ENCODE measurements around the gene CERS4. TPM values are rescaled to one million over a fixed set of nuclear protein-coding genes. Genes with fewer than 3 reads are reported as not detected.
A peak's percentile ranks its signal among the peaks of the same experiment; 100 is the strongest.

CERS4 gene
- polyA plus RNA-seq, 1 donor from 2014 or later, result 59.3 TPM

- no peaks in the 10 kb centered on the region for H3K9me3 ChIP-seq (ENCODE audit: low read length)
- no peaks in the 10 kb centered on the region for H3K9me2 ChIP-seq (ENCODE audit: insufficient read depth, low read length)
- peak overlapping the region; percentile 84 for H3K9ac ChIP-seq (ENCODE audit: low read length)
- no peaks in the 10 kb centered on the region for H3K36me3 ChIP-seq (ENCODE audit: insufficient read depth, low read length)
- no peaks in the 10 kb centered on the region for H4K20me1 ChIP-seq (ENCODE audit: insufficient read depth)
- H3K79me2 ChIP-seq (replicated peaks; ENCODE audit: insufficient read depth, low read length), result peaks cover 17% of the 10 kb centered on the region
- H3K4me2 ChIP-seq (ENCODE audit: low read length), result peak overlapping the region; percentile 93
- peak overlapping the region; percentile 92 for H2AFZ ChIP-seq (ENCODE audit: low read depth, low read length)
- H3K27ac ChIP-seq (ENCODE audit: low read length), result peak overlapping the region; percentile 81
- H3F3A ChIP-seq (ENCODE audit: insufficient read depth, low read length, poor library complexity, severe bottlenecking), result no peaks in the 10 kb centered on the region
- TF ChIP-seq EP300 (conservative IDR thresholded peaks at IDR 0.05; ENCODE audit: poor library complexity, severe bottlenecking), result no peak
- no peaks in the 10 kb centered on the region for H3K27me3 ChIP-seq (ENCODE audit: insufficient read depth, low read depth, low read length)
- H3K4me3 ChIP-seq (ENCODE audit: low read length), result peak overlapping the region; percentile 83
Observed at GRCh38 chr19:8308891-8309291, 99.7 kb downstream of the CERS4 start.

- Histone ChIP-seq H3K9me3 (ENCODE audit: low read length) (no peaks in the 10 kb centered on the region), H4K20me1 (ENCODE audit: insufficient read depth) (no peaks in the 10 kb centered on the region), H3K4me2 (ENCODE audit: low read length) (no peak overlapping the region), H3K27me3 (ENCODE audit: insufficient read depth, low read depth, low read length) (no peaks in the 10 kb centered on the region), H3K9ac (ENCODE audit: low read length) (no peak overlapping the region), H2AFZ (ENCODE audit: low read depth, low read length) (no peak overlapping the region), H3K4me3 (ENCODE audit: low read length) (no peak overlapping the region), H3K27ac (ENCODE audit: low read length) (no peak overlapping the region), H3K9me2 (ENCODE audit: insufficient read depth, low read length) (no peaks in the 10 kb centered on the region), H3K79me2 (replicated peaks; ENCODE audit: insufficient read depth, low read length) (peaks cover 17% of the 10 kb centered on the region), H3F3A (ENCODE audit: insufficient read depth, low read length, poor library complexity, severe bottlenecking) (no peaks in the 10 kb centered on the region), H3K36me3 (ENCODE audit: insufficient read depth, low read length) (no peaks in the 10 kb centered on the region)
- TF ChIP-seq EP300 (conservative IDR thresholded peaks at IDR 0.05; ENCODE audit: poor library complexity, severe bottlenecking), result no peak
- no peak for TF ChIP-seq RAD21 (conservative IDR thresholded peaks at IDR 0.05)
- TF ChIP-seq CTCF (IDR thresholded peaks at IDR 0.05; ENCODE audit: poor library complexity, severe bottlenecking), result no peak
- TF ChIP-seq REST (IDR thresholded peaks at IDR 0.05; ENCODE audit: borderline replicate concordance), result no peak
- no peak for TF ChIP-seq MXI1 (conservative IDR thresholded peaks at IDR 0.05; ENCODE audit: poor library complexity, severe bottlenecking)
- no peak for TF ChIP-seq POLR2AphosphoS5 (IDR thresholded peaks at IDR 0.05)
- TF ChIP-seq TAF1 (IDR thresholded peaks at IDR 0.05; ENCODE audit: low read depth), result no peak
- no peak for TF ChIP-seq SMC3 (conservative IDR thresholded peaks at IDR 0.05; ENCODE audit: poor library complexity)
- TF ChIP-seq EZH2 (IDR thresholded peaks at IDR 0.05; ENCODE audit: borderline replicate concordance, insufficient read depth, low read length, poor library complexity, severe bottlenecking), result no peak
Observed at GRCh38 chr19:8310342-8311055, 101.3 kb downstream of the CERS4 start.

Measured in neural cell (in vitro differentiated cells).